H9 (cell line): ENCODE data around the gene DUSP16. TPM values are rescaled to one million over a fixed set of nuclear protein-coding genes. Genes with fewer than 3 reads are reported as not detected.

Source experiments
- DNase-seq: peaks from one replicate; pipeline ENCODE4 v3.0.0-alpha.2; 2017
- H2AFZ ChIP-seq: one replicate; pipeline ENCODE4 v1.6.1; 2013; ENCODE audit warnings: mild to moderate bottlenecking, low read length, control low read depth, moderate library complexity
- H2AK5ac ChIP-seq: 2 replicates; pipeline ENCODE4 v1.6.1; 2013; ENCODE audit warnings: low read length, control low read depth, mixed read lengths; ENCODE audit not compliant: insufficient read length
- H2BK120ac ChIP-seq: one replicate; pipeline ENCODE4 v1.6.1; 2013; ENCODE audit warnings: low read depth, mild to moderate bottlenecking, low read length, control low read depth, inconsistent platforms; ENCODE audit not compliant: poor library complexity, severe bottlenecking
- H2BK12ac ChIP-seq: 2 replicates; pipeline ENCODE4 v1.6.1; 2013; ENCODE audit warnings: low read length, control low read depth, mixed read lengths, low read depth; ENCODE audit not compliant: insufficient read length
- H2BK15ac ChIP-seq: 2 replicates; pipeline ENCODE4 v1.6.1; 2013; ENCODE audit warnings: low read depth, low read length, control low read depth
- H2BK20ac ChIP-seq: one replicate; pipeline ENCODE4 v1.6.1; 2013; ENCODE audit warnings: low read depth, mild to moderate bottlenecking, low read length, control low read depth, inconsistent platforms; ENCODE audit not compliant: poor library complexity, severe bottlenecking
- H2BK5ac ChIP-seq: 2 replicates; pipeline ENCODE4 v1.6.1; 2013; ENCODE audit warnings: low read length, control low read depth, mixed read lengths; ENCODE audit not compliant: insufficient read length
- H3K14ac ChIP-seq: 2 replicates; pipeline ENCODE4 v1.6.1; 2013; ENCODE audit warnings: low read length, control low read depth; ENCODE audit not compliant: insufficient read depth
- H3K18ac ChIP-seq: 2 replicates; pipeline ENCODE4 v1.6.1; 2013; ENCODE audit warnings: low read depth, mild to moderate bottlenecking, mixed read lengths, low read length, control low read depth; ENCODE audit not compliant: insufficient read length
- H3K23ac ChIP-seq: 2 replicates; pipeline ENCODE4 v1.6.1; 2013; ENCODE audit warnings: low read length, control low read depth, mixed read lengths, low read depth; ENCODE audit not compliant: insufficient read length
- H3K23me2 ChIP-seq: 2 replicates; pipeline ENCODE4 v1.6.1; 2013; ENCODE audit warnings: low read depth, mild to moderate bottlenecking, mixed read lengths, low read length, control low read depth; ENCODE audit not compliant: insufficient read length, poor library complexity, severe bottlenecking
- H3K27ac ChIP-seq: 2 replicates; pipeline ENCODE4 v1.5.1; 2013; ENCODE audit warnings: low read length, control low read depth, mixed read lengths, low read depth; ENCODE audit not compliant: insufficient read length
- H3K27me3 ChIP-seq: 2 replicates; pipeline ENCODE4 v1.6.1; 2013; ENCODE audit warnings: low read length, control low read depth, inconsistent platforms; ENCODE audit not compliant: insufficient read depth
- H3K4ac ChIP-seq: 2 replicates; pipeline ENCODE4 v1.6.1; 2013; ENCODE audit warnings: low read depth, mild to moderate bottlenecking, control low read depth, inconsistent platforms, low read length, moderate library complexity
- H3K4me1 ChIP-seq: 2 replicates; pipeline ENCODE4 v1.6.1; 2013; ENCODE audit warnings: low read length, control low read depth, inconsistent platforms; ENCODE audit not compliant: insufficient read depth
- H3K4me2 ChIP-seq: 2 replicates; pipeline ENCODE4 v1.6.1; 2013; ENCODE audit warnings: low read length, control low read depth, mixed read lengths; ENCODE audit not compliant: insufficient read length, insufficient read depth
- H3K56ac ChIP-seq: 2 replicates; pipeline ENCODE4 v1.6.1; 2013; ENCODE audit warnings: low read depth, mild to moderate bottlenecking, mixed read lengths, low read length, control low read depth; ENCODE audit not compliant: insufficient read length
- H3K79me1 ChIP-seq: 2 replicates; pipeline ENCODE4 v1.6.1; 2013; ENCODE audit warnings: low read depth, mild to moderate bottlenecking, moderate library complexity, low read length, control low read depth, inconsistent platforms; ENCODE audit not compliant: insufficient read depth, poor library complexity, severe bottlenecking
- H3K79me2 ChIP-seq: 2 replicates; pipeline ENCODE4 v1.6.1; 2013; ENCODE audit warnings: low read length, control low read depth, inconsistent platforms; ENCODE audit not compliant: insufficient read depth
- H3K9ac ChIP-seq: 2 replicates; pipeline ENCODE4 v1.6.1; 2013; ENCODE audit warnings: low read length, control low read depth, mixed read lengths; ENCODE audit not compliant: insufficient read length; ENCODE audit errors: extremely low read depth
- H3K9me3 ChIP-seq: one replicate; pipeline ENCODE4 v1.6.1; 2013; ENCODE audit warnings: low read depth, low read length, inconsistent platforms; ENCODE audit not compliant: control insufficient read depth
- H3T11ph ChIP-seq: one replicate; pipeline ENCODE4 v1.6.1; 2013; ENCODE audit warnings: mild to moderate bottlenecking, low read length, control low read depth, inconsistent platforms
- H4K20me1 ChIP-seq: one replicate; pipeline ENCODE4 v1.6.1; 2013; ENCODE audit not compliant: control insufficient read depth, insufficient read length, insufficient read depth
- H4K5ac ChIP-seq: 2 replicates; pipeline ENCODE4 v1.6.1; 2013; ENCODE audit warnings: low read depth, mild to moderate bottlenecking, mixed read lengths, low read length, control low read depth; ENCODE audit not compliant: insufficient read length
- H4K8ac ChIP-seq: replicated peaks from 2 replicates; pipeline ENCODE4 v1.6.1; 2013; ENCODE audit warnings: low read length, control low read depth, mixed read lengths, low read depth; ENCODE audit not compliant: insufficient read length
- H4K91ac ChIP-seq: 2 replicates; pipeline ENCODE4 v1.6.1; 2013; ENCODE audit warnings: low read depth, mild to moderate bottlenecking, moderate library complexity, mixed read lengths, low read length, control low read depth; ENCODE audit not compliant: insufficient read length
- H3K27ac Mint-ChIP-seq, 3 experiments: 2 replicates in 2 of 3; 3 replicates in 1 of 3; pipeline ENCODE4 v1.8.0; 2020 to 2021; ENCODE audit warnings: mixed read lengths in 3 of 3, mild to moderate bottlenecking in 1 of 3, moderate library complexity in 1 of 3
- H3K27me3 Mint-ChIP-seq: 2 replicates; pipeline ENCODE4 v1.8.0; 2021; ENCODE audit warnings: low read depth, mild to moderate bottlenecking, moderate library complexity, mixed read lengths
- H3K36me3 Mint-ChIP-seq, 3 experiments: 2 replicates in 2 of 3; 3 replicates in 1 of 3; pipeline ENCODE4 v1.8.0; 2020 to 2021; ENCODE audit warnings: low read depth in 3 of 3, mixed read lengths in 3 of 3; ENCODE audit not compliant: insufficient read depth in 1 of 3
- H3K4me1 Mint-ChIP-seq, 2 experiments: 2 replicates each; pipeline ENCODE4 v1.8.0; 2020; ENCODE audit warnings: mixed read lengths in 2 of 2
- H3K4me3 Mint-ChIP-seq, 2 experiments: 2 replicates in 1 of 2; 3 replicates in 1 of 2; pipeline ENCODE4 v1.8.0; 2020 to 2021; ENCODE audit warnings: mild to moderate bottlenecking in 2 of 2, mixed read lengths in 2 of 2, moderate library complexity in 1 of 2
- H3K9me3 Mint-ChIP-seq, 2 experiments: 2 replicates in 1 of 2; 3 replicates in 1 of 2; pipeline ENCODE4 v1.8.0; 2020; ENCODE audit warnings: mild to moderate bottlenecking in 2 of 2, mixed read lengths in 2 of 2, moderate library complexity in 1 of 2
- CTCF ChIP-seq: fragments of 200-600 bp; sonication (generic); conservative IDR thresholded peaks from 3 replicates; pipeline ENCODE4 v1.8.0; 2021; ENCODE audit warnings: antibody characterized with exemption, mild to moderate bottlenecking
- WGBS: extraction: QIAGEN DNeasy Blood & Tissue Kit; methylation state at CpG from one replicate; pipeline ENCODE4 v1.1.7; 2013; ENCODE audit warnings: missing lambda C conversion rate, low lambda C conversion rate, mixed read lengths; ENCODE audit not compliant: insufficient read length; ENCODE audit errors: extremely low coverage; 5-methylcytosine and 5-hydroxymethylcytosine counted together
- total RNA-seq: library from RNA; stranded (reverse); gene quantifications from 2 replicates; pipeline ENCODE4 v1.2.1, GENCODE V29; 2021

DUSP16 gene
- total RNA-seq, 1 experiment from 2014 or later: 64.0 TPM

- Histone ChIP-seq H3K79me1 (no peaks in the 10 kb centered on the region), H2BK5ac (no peak overlapping the region), H3K9me3 (no peaks in the 10 kb centered on the region), H3K18ac (no peak overlapping the region), H3T11ph (no peak overlapping the region), H3K27ac (no peak overlapping the region), H4K20me1 (no peaks in the 10 kb centered on the region), H3K23me2 (no peaks in the 10 kb centered on the region), H2BK12ac (no peak overlapping the region), H2BK20ac (no peak overlapping the region), H3K79me2 (no peaks in the 10 kb centered on the region), H4K91ac (no peak overlapping the region), H2BK120ac (no peak overlapping the region), H3K4me2 (no peak overlapping the region), H2AK5ac (no peak overlapping the region), H4K5ac (no peak overlapping the region), H2AFZ (no peak overlapping the region), H3K9ac (no peak overlapping the region), H3K4me1 (peaks cover 8% of the 10 kb centered on the region; the same call in 1 of the 2 replicates), H3K56ac (no peak overlapping the region), H3K27me3 (no peaks in the 10 kb centered on the region), H3K4ac (no peak overlapping the region), H2BK15ac (no peak overlapping the region), H3K23ac (no peak overlapping the region), H3K14ac (no peak overlapping the region), H4K8ac (no peak overlapping the region)
- no peak for TF ChIP-seq CTCF
- Mint-ChIP-seq H3K36me3 (no peaks in the 10 kb centered on the region), H3K9me3 (no peaks in the 10 kb centered on the region; a peak in 1 of 5 replicates), H3K27ac (no peak overlapping the region), H3K4me3 (no peak overlapping the region), H3K4me1 (peaks cover 21 to 29% of the 10 kb centered on the region in 2 experiments), H3K27me3 (no peaks in the 10 kb centered on the region)
- no CpG with 5 or more reads among the region's 5 CpGs for WGBS
- DNase-seq: no peak
Observed at GRCh38 chr12:12604740-12605139, 42.1 kb upstream of the DUSP16 start.
